NCI-H526 treated with DMSO at 0.1 percent for 48 hours (cell line): Measurements from ENCODE around the gene BOLA3.
"Not testable (repeated sequence)": the region's sequence is repeated elsewhere in the genome, so short reads cannot be mapped to it uniquely, and the experiment has no call there.

Experiments
- DNase-seq: peaks from one replicate; lab custom pipeline; 2025; lab: John Stamatoyannopoulos, UW

The BOLA3 gene

DNA sequence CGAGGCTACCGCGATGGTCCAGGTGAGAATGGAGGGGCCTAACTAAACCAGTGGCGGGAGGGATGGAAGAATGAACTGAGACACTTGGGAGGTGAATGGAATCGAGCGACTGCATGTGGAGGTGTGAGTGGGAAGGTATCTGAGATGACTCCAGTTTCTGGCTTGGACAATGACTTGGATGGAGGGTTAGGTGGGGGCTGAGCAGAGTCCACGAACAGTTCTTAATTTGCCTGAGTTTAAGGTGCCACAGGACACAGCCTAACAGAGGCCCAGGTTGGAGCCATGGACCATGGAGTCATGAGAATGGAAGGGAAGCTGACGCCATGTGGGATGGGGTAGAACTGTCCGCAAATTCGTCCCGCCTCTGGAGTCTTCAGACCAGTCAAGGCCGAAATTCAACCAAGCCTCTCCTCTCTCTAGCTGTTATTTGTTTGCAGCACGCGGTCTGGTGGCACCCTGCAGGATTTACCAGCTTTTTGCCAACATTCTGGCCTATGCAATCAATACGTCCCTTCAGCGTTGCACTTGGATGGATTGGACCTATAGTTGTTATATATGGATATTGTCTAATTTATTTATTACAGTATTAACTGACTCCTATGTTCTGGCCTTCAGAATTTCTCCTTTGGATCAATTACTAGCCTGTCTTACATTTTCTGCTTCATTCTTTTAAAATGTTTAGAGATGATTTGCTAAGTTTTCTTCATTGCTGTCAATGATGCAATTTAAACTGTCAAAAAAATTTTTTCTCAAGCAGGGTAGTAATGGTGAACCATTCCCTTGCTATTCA is 940 bp upstream of the BOLA3 start:
- peak; percentile 36 for DNase-seq

DNA sequence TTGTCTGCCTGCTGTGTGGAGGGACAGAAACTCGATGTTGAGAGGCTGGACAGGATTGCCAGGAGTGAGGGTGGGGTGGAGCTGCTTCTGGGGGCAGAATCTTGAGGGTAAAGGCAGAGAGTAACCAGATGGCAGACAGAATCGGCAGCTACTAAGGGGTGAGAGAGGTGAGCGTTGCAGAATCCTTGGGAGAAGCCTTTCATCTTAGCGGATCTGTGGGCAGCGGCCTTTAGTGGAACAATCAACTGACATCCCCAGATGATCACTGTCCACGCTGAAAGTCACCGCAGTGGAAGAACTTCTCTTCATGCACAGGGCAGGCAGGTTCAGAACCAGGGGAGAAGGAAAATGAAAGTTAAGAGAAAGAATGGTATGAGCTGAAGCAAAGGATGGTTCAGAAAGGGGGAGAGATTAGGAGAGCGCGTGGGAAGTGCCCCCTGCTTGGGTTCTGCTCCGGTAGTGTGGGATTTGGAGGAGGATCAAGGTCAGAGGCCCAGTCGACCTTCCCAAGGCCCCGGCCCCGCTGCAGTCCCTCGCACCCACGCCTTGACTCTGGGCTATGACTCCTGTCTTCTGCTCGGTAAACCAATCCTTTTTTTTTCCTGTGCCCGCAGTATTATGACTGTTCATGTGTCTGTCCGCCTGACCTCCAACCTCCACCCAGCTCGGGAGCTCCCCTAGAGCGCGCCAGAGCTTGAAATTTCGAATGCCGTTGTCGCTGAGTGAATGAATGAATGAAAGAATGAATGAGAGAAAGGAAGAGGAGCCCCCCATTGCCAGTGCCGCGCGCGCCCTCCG is 584 bp downstream of the BOLA3 start:
- DNase-seq, result no peak

DNA sequence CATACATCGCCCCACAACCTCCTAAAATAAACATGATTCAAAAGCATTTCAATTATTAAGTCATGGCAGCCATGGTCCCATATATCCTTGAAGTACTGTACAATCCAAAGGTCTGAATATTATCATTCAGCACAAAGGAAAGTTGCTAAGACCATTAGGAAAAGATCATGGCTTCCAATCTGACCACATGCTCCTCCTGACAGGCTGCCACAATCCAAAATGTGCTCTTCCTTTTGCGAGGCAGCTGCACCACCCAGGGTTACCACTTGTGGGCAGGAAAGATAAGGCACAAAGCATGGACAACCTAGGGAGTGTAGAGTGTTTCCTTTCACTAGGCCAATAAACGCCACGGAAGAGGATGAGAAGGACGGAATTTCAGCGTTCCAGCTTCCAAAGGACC is 5.4 kb downstream of the BOLA3 start:
- DNase-seq, result peak; percentile 9

DNA sequence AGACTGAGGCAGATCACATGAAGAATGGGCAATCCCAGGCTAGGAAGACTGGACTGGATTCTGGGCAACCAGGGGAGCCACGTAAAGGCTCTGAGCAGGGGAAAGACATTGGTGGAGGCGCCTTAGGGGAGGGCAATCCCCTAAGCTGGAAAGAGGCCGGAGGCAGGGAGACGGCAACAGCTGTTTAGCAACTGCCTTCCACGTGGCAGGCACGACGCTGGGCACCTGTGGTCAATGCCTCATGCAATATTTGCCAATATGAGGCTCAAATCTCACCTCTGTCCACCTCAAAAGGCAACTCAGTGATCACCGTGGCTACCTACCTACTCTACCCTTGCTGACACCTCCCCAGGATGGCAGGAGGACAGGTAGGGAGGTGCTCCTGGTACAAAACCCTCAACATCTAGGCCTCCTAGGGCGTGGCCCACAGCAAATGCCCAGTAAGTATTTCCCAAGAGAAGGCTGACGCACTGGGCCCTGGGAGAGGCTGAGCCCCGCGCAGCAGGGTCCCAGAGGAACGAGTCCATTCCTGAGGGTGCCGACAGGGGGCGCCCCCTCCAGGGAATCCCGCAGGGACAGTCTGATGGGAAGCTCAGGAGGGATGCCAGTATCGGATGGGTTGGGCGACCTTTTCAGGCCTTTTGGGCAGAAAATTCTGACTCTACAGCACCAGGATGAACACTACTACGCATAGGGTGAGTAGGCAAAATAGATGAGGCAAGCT is 8.9 kb downstream of the BOLA3 start:
- no peak for DNase-seq

DNA sequence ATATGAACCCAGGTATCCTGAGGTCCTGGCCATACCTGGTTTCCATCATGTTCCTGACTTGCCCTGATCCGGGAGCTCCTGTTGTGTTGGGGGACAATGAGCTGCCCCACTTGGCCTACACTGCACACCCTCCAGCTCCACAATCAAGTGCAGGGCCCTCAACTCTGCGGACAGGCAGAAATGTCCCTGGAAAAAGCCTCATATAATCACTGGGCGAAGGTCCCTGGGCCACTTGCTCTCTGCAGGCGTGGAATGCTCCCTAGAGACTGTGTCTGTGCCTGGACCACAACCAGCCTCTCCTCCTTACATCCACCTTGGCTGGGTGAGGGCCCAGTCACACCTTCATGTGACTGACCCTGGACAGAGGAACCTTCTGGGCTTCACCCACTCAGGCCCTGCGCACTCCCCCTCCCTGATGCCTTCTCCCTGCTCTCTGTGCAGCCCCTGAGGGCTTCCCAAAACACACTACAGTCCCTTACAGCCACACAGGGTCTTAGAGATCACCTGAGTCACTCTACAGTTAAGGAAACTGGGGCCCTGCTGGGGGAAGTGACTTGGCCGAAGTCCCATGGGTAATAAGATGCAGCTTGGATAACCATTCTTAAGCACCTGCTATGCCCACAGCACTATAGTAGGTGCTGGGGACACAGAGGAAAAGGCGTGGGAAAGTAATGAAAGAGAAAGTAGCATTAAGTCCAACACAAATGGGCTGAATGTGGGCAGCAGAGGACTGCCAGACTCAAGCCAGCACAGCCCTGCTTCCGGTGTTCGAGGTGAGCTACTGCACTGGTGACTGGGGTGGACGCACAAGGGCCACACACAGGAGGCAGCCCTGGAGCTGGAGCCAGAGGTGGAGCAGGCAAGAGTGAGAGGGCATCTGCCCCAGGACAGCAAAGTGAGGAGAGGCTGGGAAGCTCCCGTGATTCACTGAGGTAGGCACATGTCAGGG is 9.8 kb downstream of the BOLA3 start:
- no peak for DNase-seq

DNA sequence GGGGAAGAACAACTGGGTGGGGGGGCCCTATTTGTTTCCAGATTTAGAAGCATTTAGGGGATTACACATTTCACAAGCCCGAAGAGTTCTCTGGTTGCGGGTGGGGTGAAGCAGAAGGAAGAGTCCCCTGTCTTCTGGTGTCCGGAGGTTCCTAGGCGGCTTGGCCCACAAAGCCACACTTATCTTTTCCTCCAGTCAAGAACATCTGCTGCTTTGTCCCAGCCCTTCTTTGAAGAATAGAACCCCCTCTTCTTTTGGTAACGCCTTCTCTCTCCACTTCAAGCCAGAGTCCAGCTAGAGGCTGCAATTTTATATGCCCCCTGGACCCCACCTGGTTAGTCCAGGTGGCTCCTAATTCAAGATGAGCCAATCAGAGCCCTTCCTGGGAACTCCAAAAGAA is 15.8 kb downstream of the BOLA3 start:
- DNase-seq, result no peak

DNA sequence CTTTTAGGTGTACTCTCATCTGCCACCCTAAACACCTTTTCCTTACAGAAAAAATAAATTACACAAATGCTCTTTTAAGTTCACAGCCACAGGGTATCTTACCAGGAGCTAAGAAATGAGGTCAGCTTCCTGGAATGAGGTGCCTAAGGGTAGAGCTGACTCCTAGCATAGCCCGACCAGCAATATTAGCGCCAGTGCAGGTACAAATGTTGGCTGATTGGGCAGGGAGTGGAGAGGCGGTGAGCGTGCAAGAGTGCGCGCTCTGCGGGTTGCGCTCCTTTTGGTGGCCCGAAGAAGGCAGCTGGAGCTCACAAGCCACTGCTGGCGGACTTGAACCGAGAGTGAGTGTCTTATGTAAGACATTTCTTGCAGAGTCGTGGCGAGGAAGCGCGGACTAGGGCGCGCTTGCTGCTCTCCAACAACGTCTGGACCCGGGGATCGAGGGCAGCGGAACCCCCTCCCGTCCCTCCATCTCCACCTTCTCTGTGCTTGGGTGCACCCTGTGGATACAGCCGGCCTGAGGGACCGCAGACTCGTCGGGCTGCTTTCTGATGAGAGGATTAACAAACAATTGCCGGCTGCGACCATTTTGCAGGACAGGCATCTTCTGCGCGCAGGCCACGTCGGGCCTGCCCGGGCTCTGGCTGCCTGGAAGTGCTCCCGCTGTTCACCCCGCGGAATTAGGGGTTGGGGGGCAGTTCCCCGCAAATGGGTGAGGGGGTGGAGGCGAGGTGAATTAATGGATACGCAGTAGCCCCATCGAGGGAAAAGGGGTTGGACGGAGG is 17.3 kb downstream of the BOLA3 start:
- DNase-seq, result no peak

DNA sequence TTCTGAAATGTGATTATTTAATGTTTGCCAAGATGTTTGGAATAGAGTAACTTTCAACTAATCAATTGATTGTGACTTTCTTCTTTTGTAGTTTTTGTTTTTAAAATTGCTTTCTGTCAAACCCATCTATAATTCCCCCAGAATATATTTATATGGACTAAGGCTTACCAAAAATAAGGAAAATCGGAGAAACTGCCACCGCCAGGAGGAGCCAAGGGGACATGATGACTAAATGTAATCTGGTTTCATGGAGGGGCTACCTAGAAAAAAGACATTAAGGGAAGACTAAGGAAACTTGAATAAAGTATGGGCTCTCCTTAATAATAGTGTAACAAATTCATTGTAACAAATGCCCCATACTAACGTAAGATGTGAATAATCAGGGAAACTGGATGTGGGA is 19.5 kb downstream of the BOLA3 start:
- DNase-seq, result no peak

DNA sequence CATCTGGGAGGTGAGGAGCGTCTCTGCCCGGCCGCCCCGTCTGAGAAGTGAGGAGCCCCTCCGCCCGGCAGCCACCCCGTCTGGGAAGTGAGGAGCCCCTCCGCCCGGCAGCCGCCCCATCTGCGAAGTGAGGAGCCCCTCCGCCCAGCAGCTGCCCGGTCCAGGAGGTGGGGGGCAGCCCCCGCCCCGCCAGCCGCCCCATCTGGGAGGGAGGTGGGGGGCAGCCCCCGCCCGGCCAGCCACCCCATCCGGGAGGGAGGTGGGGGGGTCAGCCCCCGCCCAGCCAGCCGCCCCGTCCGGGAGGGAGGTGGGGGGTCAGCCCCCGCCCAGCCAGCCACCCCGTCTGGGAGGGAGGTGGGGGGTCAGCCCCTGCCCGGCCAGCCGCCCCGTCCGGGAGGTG is 23.8 kb downstream of the BOLA3 start:
- not testable (repeated sequence) for DNase-seq

DNA sequence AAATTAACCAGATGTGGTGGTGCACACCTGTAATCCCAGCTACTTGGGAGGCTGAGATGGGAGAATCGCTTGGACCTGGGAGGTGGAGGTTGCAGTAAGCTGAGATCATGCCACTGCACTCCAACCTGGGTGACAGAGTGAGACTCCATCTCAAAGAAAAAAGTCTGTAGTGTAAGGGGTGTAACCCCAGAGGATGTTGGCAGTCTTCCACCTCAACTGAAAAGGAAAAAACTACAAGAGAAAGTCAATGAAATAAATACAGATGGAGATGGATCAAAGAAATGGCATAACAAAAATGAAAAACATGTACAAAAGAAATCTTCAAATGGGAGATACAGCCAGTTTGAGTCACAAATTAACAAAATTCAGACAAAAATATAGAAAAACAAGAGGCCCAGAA is 25.9 kb downstream of the BOLA3 start:
- not testable (repeated sequence) for DNase-seq

DNA sequence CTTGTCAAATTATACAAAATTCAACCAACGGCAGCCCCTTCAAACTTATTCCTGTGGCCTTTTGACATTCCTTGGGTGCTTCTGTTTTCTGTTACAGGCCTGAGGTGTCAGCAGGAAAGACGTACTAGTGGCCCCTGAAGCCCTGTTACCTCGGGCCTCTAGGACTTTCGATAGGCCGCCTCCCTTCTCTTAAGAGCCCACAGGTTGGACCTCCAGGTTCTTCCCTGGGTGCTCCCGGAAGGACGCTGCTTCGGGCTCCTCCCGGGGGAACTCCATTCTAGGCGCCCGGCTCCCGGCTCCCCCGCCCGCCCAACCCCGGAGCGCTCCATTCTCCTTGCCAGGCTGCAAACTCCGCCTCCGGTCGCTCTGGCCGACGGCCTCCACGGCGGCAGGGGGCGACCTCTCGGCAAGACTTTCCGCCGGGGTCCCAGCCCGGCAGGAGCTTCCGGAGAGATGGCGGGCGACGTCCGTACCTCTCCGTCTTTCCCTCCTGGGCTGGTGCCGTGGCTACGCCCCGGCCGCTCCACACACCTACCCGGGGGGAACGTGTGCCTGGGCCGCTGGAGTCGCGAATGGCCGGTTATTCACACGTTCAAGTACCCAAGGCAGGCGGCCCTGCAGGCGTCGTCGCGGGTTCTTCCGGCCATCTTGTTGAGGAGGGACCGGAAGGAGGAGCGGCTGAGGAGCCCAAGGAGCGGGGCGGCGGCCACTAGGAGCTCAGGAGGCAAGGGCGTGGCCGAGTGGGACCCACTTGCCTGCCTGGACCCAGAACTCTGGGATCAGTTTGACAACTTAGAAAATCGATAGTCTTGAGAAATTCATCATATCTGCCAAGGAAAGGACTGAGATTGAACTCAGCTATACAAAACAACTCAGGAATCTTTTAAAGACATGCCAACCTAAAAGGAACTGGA is 27.5 kb downstream of the BOLA3 start:
- DNase-seq, result peak; percentile 80

DNA sequence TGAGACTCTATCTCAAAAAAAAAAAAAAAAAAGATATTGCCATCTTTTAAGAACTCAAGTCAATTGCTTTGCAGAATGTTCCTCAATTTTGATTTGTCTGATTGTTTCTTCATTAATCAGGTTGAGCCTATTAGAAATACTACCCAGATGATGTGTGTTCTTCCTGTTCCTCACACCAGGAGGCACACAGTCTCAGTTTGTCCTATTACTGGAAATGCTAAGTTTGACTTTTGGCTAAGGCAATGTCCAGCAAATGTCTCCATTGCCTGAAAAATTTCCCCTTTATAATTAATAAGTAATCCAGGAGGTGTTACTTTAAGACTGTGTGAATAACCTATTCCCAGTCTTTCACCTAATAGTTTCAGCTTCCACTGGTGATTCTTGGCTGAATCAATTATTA is 28.4 kb downstream of the BOLA3 start:
- DNase-seq, result no peak

DNA sequence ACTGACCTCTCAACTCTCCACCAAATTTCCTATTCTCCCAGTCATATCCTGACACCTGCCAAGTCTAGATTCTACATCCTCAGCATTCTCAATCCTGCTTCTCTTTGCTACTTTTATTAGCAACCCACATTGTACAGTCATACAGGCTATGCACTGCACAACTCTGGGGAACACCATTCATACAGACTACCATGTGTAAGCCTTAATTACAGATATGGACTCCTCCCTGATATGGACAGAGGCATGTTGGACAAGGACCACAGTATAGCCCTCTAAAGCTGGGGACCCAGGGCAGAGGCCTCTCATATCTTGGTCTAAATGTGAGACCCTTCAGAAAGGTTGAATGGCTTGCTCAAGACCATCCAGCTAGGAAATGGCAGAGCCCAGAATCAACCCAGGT is 36.3 kb downstream of the BOLA3 start:
- DNase-seq, result no peak

DNA sequence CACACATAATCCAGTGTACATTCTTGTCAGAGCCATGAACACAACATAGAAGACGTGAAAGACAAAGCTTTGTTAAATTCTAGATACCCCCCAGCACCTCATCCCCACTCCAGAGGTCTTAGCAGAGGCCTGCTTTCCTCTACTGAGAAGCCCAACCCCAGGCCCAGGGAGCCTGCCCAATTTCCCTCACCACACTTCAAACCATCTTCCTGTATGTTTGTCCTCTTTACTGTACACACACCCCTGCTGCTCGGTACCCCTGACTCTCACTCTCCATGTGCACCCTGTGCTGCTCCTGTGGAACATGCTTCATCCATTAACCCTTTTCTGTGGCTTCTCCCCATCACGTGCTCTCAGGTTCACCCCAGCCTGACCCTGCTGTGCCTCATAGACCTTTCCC is 37.2 kb downstream of the BOLA3 start:
- DNase-seq, result no peak

DNA sequence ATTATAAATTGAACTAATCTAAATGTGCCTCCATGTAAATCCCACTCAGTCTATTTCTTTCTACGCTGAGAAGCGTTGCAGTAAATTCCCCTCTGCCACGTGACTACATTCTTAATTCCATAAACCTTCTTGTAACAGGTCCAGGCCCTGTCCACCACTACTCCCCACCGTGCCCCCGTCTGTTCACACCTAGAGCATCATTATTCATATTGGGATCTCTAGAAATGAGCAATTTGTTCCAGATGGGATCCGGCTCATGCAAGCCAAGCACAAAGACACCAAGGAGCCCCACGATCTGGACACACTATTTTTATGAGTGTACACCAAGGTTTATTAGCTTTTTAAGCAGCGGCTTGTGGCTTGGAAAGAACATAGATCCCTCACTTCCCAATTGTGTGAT is 38.2 kb downstream of the BOLA3 start:
- DNase-seq, result no peak

DNA sequence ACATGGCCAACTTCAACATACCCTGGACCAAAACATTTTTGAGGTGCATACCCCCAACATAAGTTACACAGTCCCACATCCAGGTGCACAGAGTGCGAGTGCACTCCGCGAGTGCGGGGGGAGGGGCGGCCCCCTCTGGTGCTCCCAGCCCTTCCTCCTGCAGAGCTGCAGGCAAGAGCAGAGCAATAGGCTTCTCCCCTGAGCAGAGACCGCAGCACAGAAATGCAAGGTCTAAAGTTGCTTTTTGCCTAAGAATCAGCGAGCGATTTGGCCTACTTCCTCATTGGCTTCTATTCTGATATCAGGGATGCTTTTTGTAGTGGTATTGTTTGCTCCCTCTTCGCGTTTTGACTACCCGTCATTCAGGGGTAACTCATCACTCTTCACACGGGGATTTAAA is 40.6 kb downstream of the BOLA3 start:
- DNase-seq, result no peak

DNA sequence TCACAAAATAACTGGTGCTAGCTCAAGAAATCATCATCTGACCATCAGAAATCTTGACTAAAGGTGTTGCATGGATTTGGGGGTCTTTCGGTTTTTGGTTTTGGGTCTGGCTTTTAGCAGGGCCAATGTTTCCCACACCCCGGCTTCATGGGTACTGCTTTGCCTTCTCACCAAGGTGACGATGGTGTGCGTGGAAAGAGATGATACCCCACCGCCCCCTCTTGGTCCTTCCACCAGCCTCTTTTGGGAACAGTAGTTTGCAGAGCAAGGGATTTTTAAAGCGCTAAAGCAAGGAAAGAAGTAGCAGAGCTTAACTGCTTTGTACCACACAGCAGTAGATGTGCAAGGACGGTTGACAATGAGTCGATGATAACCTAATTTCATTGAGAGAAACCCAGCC is 42.3 kb downstream of the BOLA3 start:
- DNase-seq, result no peak

DNA sequence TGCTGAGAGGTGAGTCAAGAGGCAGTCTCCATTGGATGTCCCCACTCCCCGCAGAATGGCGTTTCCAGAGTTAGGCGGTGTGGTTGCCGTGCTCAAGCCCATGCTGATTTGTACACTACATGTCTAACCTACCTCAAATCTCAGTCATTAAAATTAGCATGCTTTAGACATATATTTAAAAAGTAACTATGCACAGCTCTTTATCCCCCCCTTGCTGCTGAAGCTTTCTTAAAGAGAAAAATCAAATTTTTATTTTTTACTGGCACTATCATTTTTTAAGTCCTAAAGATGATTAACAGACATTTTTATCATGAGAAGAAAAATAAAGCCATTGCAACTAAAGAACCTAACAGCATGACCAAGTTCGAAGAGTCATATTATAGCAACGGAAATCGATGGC is 42.9 kb downstream of the BOLA3 start:
- DNase-seq, result no peak

DNA sequence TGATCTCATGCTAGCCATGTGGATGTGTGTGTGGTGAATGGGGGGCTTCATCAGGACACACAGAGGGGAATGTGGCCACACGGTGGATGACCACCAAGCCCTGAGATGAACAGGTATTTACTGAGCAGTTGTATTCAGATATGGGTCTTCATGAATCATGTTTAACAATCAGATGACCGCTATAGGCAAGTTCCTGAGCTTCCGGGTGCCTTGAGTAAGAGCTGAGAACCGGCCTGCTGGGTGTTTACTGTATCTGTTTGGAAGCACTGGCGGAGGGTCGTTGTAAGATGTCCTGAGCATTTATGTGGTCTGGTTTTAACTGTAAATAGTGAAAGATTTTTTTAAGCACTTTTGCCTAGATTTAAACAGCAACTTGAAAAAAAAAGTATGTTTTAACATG is 43.9 kb downstream of the BOLA3 start:
- DNase-seq, result no peak

DNA sequence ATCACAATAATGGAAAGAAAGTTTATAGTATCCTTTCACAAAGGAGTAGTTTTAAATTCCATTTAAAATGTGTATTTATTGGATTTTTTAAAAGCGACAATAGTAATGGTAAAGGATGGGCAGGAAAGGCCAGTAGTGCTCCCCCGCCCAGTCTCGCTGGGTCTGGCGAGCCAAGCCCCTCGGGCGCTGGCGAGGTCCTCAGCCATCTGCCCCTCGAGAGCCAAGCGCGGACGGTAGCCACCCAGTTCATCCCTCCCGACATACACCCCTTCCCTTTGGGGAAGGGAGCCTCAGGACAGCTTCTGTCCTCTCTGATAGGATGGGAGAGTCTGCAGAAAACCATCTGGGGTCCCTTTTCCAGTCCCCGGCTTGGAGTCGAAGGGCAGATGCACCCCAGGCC is 45.2 kb downstream of the BOLA3 start:
- DNase-seq, result no peak
